ENCODE results near the gene TANK.
"Not testable (repeated sequence)": the region's sequence is repeated elsewhere in the genome, so short reads cannot be mapped to it uniquely, and the experiment has no call there.

Gene TANK, protein sequence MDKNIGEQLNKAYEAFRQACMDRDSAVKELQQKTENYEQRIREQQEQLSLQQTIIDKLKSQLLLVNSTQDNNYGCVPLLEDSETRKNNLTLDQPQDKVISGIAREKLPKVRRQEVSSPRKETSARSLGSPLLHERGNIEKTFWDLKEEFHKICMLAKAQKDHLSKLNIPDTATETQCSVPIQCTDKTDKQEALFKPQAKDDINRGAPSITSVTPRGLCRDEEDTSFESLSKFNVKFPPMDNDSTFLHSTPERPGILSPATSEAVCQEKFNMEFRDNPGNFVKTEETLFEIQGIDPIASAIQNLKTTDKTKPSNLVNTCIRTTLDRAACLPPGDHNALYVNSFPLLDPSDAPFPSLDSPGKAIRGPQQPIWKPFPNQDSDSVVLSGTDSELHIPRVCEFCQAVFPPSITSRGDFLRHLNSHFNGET

DNA sequence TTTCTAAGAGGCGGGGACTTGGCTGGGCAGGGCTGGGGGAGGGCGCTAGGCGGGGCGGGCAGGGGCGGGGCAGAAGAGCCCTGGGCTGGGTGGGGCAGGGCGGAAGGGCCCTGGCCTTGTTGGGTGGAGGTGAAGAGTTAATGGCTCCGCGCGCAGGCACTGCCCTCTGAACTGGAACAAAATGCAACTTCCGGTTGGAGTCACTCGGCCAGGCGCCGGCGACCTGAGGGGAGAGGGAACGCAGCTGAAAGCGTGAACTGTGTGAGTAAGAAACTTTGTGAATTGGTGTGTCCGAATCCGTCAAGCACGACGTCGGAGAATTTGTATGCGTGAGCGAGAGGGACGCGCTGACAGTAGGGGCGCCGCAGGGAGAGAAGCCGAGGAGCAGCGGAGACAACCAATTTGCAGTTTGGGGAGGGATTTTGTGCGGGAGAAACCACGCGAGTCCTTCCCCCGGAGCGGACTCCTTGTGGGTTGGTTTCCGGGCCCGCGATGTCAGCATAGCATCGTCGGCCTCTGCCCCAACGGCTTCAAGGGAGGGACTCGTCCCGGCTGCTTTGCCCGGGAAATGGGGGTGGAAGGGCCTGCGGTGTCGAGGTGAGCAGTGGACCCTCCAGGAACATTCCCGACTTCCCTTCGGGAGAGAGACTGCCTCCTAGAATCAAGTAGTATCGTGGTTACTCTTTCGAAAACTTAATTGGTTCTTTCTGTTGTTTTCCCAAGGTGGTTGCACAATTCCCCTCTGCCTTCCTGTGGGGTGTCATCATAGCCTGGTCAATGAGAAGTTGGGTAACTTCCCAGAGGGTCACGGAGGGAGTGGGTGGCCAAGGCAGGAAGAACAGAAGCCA lies at the start of gene TANK:
TSS of gene TANK (plus strand) at position 203 of the 848 bp plus-strand sequence. CDS start 19,235 bp downstream, outside the sequence.
- DNase-seq: peak; percentile 94

DNA sequence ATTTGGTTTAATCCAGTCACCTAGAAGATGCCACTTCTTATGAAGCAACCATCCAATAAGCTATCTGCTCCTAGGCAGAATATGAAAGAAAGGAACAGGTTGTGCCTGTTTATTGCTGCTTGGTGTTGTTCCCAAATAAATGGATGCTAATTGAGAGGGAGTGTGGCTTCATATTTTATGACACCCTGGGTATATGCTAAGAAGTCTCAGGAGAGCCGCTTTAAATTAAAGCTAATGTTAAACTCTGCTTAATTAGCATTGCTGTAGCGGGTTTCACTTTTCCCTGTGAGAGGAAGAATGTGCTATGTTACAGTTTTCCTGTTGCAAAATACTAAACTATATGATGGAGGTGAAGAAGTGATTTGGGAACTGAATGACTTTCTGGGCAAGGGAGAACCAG lies 48.7 kb upstream of the TANK start:
- no peak for DNase-seq

DNA sequence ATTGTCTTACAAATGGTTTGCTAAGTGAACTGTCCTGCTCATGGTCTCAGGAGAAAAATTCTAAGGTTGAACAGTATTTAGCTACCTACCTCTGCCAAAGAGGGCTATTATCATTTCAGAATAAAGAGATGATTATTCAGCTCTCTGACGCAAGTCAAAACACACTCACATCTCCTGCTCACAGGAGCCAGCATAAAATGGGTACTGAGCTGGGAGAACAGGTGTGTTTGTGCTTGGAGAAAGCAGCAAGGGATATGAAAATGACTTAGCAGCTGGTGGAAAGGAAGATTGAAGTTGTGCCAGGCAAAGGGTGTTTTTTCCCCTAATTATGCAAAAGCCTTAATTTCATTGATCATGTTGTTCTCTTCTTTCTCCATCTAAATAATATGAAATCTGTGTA lies 47.3 kb upstream of the TANK start:
- no peak for DNase-seq

DNA sequence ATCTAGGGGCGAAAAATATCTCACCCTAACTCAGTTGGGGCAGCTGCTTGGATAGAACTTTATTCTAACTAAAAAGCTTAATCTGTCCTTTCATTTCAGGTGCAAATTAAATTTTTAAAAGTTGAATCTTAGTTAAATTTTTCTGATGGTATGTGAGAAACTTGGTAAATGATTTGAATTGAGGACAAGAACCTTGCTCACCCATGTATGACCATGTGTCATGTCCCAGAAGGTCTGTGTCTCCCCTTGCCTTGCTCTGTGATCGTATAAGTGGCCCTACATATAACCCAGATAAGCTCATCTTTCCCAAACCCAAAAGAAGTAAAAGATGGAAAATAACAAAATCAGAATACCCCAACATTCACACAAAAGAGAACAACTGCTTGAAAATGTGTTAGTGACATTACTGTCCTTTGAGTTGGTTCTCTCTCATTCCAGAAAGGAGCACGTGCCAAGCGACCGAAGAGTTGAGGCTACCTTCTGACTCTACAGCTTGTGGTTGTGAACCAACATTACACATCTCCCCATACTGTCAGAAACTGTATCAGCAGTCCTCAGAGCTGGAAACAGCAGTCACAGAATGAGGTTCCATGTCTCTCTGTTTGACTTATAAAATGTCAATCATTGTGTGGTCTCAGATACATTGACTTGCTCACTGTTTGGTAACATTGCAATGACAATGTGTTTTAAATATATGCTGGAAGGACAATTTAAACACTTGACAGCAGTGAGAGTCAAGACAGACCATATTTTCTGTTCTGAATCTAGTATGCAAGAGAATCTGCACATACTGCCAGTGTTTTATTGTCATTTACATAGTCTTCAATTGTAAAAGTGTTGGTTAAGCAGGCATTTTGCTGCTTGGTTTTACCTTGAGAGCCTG lies 46.3 kb upstream of the TANK start:
- no peak for DNase-seq

DNA sequence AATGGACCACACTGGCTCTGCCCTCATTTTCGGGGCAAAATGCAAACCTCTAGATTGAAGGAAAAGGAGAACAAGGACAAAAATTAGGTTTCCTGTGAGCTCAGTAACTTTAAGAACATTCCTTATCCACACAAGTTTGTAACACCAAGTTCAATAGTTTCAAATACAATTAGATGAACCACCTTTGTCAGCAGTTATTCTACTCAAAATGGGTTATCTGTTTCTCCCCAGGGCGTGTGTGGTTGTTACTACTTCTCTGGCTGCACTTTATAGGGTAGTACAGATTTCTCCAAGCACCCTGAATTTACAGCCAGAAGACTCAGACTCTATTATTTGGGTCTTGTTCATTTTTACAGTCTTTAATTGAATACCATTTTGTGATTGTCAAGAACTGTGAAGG lies 45.0 kb upstream of the TANK start:
- DNase-seq: no peak

DNA sequence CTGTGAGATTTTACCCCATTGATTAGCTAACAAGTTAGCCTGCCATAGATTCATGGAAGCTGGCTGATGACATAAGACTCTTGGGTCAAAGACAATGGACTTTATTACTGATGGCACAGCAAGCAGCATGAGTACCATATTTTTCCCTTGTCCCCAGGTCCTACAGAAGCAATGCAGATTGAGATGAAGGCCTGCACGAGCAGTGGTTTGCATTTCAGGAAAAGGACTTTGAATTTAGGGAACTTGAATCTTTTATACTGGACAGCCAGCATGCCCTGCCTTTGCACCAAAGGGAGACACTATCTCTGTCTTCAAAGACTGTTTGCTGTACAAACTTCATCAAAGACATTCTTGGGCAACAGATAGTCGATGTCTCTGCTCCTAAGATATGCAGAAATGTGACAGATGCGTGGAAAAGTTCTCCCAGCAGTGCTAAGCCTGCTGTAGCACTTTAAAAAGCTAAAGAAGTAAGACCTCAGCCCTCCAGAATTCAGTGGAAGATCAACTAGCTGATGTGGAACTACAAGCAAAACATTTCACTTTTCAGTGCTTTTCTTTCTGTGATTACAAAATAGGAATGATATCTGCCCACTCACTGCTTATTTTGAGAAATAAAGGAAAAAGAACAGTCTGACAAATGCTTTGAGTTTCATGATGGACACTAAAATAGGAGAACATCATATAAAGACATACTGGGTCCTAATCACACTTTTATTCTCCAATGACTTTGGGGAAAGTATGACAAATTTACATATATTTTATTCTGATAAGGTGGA lies 44.4 kb upstream of the TANK start:
- DNase-seq: no peak

DNA sequence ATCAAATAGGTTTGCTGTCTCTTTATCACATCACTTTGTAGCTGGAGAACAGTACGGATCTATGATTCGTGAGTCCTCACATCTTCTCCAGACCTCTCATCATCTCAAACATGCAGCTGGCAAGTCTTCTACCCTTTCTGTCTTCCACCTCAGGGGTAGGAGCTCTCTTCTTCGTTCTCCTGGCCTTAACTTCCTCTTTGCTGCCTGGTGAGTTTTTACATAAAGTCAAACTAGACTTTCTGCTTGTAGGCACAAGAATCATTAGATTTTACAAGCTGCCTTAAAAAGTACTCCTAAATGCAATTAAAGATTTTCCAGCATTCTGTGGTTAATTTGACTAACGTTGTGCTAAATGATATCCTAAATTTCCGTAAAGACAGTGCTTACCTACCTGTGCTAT lies 43.7 kb upstream of the TANK start:
- no peak for DNase-seq

DNA sequence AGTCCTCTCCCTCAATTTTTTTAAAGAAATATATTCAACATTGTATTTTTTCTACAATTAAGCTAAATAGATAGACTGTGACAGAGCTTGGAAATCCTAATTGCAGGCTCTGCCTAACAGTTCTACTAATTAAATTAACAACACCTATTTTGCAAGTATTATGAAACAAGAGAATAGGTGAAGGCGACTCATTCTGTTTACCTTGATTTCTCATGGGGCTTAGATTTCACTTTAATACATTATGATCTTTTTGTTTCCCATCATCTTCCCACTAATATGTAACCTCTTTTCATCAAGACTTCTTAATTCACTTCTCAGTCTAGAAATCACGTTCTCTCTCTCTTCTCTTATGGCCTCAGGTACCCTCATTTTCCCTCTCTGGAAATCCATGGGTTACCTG lies 42.7 kb upstream of the TANK start:
- no peak for DNase-seq

DNA sequence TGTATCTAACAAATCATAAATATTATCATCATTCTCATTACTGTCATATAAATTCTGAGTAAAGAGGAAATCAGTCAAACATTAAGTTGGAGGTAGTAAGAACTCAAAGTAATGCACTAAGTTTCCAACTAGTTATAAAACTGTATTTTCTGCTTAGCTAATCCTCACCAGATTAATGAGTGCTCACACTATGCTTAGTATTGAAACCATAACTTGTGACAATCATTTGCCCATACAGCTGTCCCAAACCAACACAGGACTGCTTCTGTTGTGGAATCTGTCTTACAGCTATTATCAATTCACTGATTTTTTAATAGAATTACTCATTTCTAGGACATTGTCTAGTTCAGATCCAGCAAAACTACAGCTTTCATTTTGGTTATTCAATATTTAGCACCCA lies 41.5 kb upstream of the TANK start:
- no peak for DNase-seq

DNA sequence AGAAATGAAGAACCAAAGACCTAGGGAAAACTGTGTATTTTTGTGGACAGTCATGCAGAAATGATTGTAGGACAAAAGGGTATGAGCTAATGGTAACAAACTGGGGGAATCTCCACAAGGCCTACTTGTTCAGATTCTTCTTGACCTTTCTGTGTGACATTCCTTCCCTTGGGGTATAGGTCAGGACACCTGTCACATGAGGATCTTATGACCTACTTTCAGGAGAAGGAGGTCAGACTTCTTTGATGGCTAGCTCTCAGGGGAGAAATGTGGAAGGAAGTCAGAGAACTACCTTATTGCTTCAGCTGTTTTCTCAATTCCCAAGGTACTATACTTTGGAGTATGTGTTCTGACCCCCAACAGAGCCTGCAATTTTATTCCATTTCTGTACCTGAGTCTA lies 40.7 kb upstream of the TANK start:
- DNase-seq: no peak

DNA sequence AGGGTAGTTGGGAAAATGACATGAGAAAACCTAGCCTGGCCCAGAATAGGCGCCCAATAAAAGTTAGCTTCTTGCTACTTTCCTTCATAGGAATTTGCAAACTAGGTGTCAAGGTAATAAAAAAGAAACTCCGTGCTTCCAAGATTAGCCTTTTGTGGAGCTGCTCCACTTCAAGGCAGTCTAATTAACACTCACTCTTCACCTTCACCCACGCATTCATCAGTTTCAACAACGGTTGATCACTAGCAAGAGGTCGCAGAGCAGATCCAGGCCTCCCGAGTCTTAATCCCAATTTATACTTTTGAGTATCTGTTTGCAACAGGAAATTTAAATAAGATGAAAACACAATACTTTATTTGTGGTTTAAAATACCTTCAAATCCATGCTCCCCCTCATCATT lies 39.5 kb upstream of the TANK start:
- DNase-seq: no peak

DNA sequence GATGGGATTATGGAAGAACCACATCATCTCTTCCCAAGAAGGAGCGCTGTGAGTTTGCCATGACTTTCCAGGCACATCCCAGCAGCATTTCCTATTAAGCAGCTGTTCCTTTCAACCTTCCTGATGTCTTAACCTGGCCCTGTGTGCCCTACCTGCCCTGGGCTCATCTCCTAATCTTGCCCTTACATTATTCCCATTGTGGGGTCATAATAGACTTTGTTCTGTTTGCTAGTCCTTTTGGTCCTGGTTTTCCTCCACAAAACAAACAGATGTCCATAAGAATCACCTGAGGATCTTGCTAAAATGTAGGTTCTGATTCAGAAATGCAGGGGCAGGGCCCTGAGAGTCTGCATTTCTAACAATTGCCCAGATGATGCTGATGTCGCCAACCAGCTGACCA lies 38.6 kb upstream of the TANK start:
- DNase-seq: no peak

DNA sequence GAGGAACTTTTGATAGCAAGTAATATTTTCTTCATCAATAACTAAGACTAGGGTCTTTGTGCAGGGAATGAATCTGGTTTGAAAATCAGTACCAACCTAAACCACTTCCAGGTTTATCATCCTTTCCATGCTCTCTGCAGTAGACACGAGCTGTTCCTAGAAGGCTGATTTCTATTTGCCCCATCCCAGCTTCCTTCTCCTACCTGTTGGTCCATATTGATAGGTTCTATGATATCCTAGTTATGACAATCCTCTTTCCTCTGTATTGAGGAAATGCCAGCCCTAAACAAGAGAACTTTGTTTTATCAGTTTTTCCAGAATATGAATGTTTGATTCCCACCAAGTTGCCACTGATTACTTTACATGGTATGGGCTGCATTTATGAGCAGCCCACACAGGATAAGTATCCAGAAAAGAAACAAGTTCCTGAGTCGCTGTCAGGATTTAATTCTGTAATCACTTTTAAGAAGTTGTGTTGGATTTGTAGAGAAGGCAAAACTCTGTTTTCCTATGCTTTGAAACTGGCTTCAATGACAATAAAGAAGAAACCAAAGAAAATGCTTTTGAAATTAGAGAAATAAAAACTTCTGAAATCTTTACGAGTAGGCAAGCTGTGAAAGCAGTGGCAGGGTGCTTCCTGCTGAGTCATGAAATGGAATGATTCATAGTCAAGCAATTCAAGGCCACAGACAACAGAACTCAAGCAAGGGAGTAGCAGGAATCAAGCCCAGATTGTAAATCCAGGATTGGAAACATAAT lies 37.3 kb upstream of the TANK start:
- DNase-seq: peak; percentile 34

DNA sequence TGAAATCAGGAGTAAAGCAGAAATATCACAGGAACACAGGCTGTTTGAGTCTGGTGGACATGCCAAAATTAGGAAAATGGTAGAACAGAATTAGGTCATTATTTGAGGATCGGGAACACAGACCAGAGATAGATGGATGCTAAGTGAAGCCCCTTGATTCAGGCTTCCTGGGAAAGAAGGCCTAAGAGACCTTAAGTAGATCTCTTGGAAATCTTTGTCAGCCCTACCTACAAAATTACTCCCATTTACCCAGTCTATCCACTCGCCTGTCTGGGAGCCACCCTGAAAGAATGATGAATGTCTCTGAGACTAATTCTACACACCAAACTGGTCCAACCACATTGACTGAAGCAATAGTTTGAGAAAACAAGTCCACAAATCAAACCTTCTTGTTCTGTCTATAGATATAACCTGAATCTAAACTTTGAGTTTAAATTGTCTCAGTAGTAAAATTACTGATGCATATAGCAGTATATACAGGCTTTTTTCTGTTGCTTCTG lies 36.6 kb upstream of the TANK start:
- DNase-seq: no peak

DNA sequence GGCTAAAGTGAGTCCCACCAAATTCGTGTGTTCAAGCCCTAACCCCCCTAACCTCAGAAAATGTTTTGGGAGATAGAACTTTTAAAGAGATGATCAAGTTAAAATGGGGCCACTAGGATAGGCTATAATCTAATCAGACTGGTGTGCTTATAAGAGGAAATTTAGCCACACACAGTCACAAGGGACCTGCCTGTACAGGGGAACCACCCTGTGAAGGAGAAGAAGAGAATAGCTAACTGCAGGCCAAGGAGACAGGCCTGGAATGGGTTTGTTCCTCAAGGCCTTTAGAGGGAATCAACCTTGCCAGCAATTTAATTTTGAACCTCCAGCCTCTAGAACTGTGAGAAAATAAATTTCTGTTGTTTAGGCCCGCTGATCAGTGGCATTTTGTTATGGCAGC lies 36.0 kb upstream of the TANK start:
- DNase-seq: no peak

DNA sequence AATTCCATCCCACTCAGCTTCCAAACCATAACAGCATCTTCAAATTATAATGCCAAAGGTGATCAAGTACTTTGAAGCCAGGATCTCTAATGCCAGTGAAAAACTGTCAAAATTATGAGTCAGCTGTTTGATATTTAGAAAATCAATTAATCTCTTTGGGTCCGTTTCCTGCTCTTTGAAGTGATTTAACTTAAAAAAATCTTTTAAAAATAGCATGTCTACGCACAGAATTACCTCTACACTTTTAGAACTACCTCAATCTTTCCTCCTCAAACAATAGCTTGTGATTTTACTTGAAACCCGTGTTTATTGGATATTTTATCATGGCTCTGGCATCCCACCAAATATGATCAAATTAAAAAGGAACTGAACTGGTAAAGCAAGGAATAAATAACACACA lies 31.3 kb upstream of the TANK start:
- DNase-seq: no peak

DNA sequence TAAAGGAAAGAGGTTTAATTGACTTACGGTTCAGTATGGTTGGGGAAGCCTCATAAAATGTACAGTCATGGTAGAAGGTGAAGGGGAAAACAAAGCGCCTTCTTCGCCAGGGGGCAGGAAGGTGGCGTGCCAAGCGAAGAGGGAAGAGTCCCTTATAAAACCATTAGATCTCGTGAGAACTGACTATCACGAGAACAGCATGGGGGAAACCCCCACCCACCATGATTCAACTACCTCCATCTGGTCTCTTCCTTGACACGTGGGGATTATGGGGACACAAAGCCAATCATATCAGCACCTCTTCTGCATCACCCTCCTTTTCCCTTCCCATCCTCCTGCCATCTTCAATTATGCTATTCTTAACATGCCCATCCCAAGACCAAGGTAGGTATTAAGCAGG lies 29.9 kb upstream of the TANK start:
- no peak for DNase-seq

DNA sequence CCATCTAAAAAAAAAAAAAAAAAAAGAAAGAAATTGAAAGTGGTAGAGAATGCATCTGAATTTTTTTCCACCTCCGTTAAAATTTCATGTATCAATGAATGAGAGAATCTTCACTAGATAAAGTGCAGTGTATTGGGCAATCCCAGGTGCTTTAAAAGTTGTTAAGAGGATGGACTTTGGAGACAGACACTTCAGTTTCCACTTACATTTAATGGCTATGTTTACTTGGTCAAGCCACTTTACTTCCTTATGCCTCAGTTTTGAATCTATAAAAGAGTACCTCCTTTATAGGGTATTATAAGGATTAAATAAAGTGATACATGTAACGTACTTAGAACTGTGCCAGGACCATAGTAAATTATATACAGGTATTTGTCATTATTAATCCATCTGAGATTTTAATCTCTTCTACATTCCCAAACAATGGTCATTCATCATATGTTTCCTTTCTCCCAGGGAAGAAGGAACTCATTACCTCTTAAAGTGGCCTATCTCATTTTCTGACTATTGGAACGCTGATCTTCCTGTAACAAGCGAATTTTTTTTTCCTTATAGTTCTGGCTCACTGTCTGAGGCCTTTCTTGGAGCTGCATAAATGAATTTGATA lies 29.1 kb upstream of the TANK start:
- DNase-seq: no peak

DNA sequence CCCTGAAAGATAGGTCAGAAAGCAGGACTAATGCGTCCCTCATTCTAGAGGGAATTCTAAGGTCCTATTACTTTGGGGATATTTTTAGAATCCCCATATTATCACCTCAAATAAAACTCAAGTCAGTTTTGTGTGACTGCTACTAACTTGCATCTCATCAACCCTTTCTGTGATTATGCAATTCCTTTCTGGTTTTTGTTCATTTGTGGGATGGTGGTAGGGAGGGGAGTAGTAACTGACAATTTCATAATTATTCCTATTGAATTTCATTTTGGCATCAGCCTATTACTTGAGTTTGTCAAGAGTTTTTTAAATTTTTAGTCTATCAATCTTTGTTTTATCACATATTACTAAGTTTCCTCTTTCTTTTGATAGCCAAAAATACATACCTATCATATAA lies 28.4 kb upstream of the TANK start:
- no peak for DNase-seq

DNA sequence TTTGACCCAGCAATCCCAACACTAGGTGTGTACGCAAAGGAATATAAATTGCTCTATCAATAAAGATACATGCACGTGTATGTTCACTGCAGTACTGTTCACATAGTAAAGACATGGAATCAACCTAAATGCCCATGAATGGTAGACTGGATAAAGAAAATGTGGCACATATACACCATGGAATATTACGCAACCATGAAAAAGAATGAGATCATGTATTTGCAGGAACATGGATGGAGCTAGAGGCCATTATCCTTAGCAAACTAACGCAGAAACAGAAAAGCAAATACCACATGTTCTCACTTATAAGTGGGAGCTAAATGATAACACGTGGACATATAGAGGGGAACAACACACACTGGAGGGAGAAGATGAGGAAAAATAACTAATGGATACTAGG lies 27.8 kb upstream of the TANK start:
- not testable (repeated sequence) for DNase-seq

DNA sequence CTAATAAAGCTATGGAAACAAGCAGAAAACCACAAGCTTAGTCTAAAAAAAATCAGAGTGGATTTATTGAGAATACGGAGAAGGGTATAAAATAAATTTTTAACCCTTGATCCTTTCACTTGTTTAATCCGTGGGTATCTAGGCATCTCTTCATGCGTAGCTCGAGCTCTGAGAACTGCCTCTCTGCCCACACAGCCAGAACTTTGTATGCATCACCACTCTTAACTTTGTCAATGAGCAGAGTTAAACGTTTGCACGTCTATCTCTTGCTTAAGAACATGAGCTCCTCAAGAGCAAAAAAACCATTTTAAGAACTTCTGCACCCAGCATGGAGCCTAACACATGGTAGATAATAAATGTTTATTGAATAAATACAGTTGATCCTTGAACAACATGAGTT lies 26.9 kb upstream of the TANK start:
- no peak for DNase-seq
